K562 treated with DMSO at 1 percent for 24 hours (cell line): ENCODE data around the gene GSPT1. TPM values are rescaled to one million over a fixed set of nuclear protein-coding genes. Genes with fewer than 3 reads are reported as not detected.

Experiments used
- total RNA-seq: library from RNA; unstranded; fragments of 300-600 nt; gene quantifications from 2 replicates; pipeline ENCODE4 v1.2.3, GENCODE V29; 2022; ENCODE audit warnings: low read depth; ENCODE audit not compliant: insufficient read depth

GSPT1 gene
- total RNA-seq, result 61.8 and 65.0 TPM in 2 replicates

GRCh38 chr16:11915644-11916523 is at the start of gene GSPT1:
GSPT1 (minus strand) TSS chr16:11915956; CDS start chr16:11915720, 236 bp downstream.

GRCh38 chr16:11964761-11965551 is 49.2 kb upstream of the GSPT1 start, which contains the start of gene TNFRSF17:
TNFRSF17 (plus strand) TSS chr16:11965210; CDS start chr16:11965325, 115 bp downstream.

GRCh38 chr16:11941945-11942344 is 26.2 kb upstream of the GSPT1 start, which contains the start of gene NPIPB2:
NPIPB2 (minus strand) TSS chr16:11942045; CDS start chr16:11942045, 0 bp downstream.

GRCh38 chr16:11851294-11852091 is 64.3 kb downstream of the GSPT1 start, which contains the start of gene RSL1D1:
RSL1D1 (minus strand) TSS chr16:11851542; CDS start chr16:11851512, 30 bp downstream.

Other genes starting within 250 kb of the GSPT1 start
- gene SNN, start 247.5 kb downstream of the GSPT1 start, total RNA-seq, result 6.2 and 7.6 TPM in 2 replicates
- gene TXNDC11, start 173.1 kb downstream of the GSPT1 start, total RNA-seq, result 59.3 and 61.2 TPM in 2 replicates
- 18.9 and 22.1 TPM in 2 replicates for gene ZC3H7A, start 118.7 kb downstream of the GSPT1 start, total RNA-seq
- gene RSL1D1, start 64.4 kb downstream of the GSPT1 start, total RNA-seq, result 55.6 and 71.9 TPM in 2 replicates
- 1.1 TPM in 1 of 2 replicates, not detected in the other for gene NPIPB2, start 26.1 kb upstream of the GSPT1 start, total RNA-seq
- not detected in 2 replicates for gene TNFRSF17, start 49.3 kb upstream of the GSPT1 start, total RNA-seq
- gene SNX29, start 60.8 kb upstream of the GSPT1 start, total RNA-seq, result 10.4 TPM in 2 replicates